NCI-H460 (cell line): Measurements from ENCODE around the gene LAMC2. TPM values are rescaled to one million over a fixed set of nuclear protein-coding genes. Genes with fewer than 3 reads are reported as not detected.
"Not testable (repeated sequence)": the region's sequence is repeated elsewhere in the genome, so short reads cannot be mapped to it uniquely, and the experiment has no call there.

Source experiments
- DNase-seq: peaks from one replicate; pipeline ENCODE4 v3.0.0-alpha.2; 2016; ENCODE audit warnings: low read depth; ENCODE audit errors: extremely low read depth
- polyA plus RNA-seq: library from polyadenylated mRNA; depleted of rRNA; stranded (reverse); fragments of >200 nt; gene quantifications from 2 replicates; pipeline ENCODE4 v1.2.3, GENCODE V29; 2014; cell fraction: nucleus; rRNA removed
- total RNA-seq: library from RNA; depleted of rRNA; stranded (reverse); fragments of >200 nt; shearing (Covaris generic); gene quantifications from 2 replicates; pipeline ENCODE4 v1.2.3, GENCODE V29; 2014; rRNA removed

Gene LAMC2
- 2.1 and 3.2 TPM in 2 replicates for total RNA-seq
- 5.2 and 9.0 TPM in 2 replicates for polyA plus RNA-seq

- no peak for DNase-seq
Measured at GRCh38 chr1:183185941-183186490, at the start of gene LAMC2. LAMC2 (plus strand) TSS chr1:183186264; CDS start chr1:183186353, 89 bp downstream.

DNA sequence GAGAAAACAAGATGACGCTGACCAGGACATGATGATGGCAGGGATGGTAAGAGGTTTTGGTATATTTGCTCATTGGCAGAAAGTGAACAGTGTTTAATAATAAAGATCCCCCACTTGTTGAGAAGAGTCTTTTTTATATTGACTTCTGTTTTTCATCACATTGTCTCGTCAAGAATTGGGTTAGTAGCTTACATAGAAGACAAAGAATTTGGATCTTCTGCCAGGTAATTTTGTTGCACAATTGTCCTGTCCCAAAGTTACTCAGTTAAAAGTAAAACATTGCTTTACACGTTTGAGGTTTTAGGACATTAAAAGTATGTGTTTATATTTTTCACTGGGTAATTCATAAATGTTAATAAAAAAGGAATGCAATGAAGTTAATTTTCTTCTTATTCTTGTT lies 48.3 kb upstream of the LAMC2 start:
- no peak for DNase-seq

GRCh38 chr1:183138301-183138700 lies 47.8 kb upstream of the LAMC2 start:
- no peak for DNase-seq

- DNase-seq = peak; percentile 25
Measured at GRCh38 chr1:183139281-183139942, 46.7 kb upstream of the LAMC2 start.

GRCh38 chr1:183140633-183141032 lies 45.4 kb upstream of the LAMC2 start:
- no peak for DNase-seq

DNA sequence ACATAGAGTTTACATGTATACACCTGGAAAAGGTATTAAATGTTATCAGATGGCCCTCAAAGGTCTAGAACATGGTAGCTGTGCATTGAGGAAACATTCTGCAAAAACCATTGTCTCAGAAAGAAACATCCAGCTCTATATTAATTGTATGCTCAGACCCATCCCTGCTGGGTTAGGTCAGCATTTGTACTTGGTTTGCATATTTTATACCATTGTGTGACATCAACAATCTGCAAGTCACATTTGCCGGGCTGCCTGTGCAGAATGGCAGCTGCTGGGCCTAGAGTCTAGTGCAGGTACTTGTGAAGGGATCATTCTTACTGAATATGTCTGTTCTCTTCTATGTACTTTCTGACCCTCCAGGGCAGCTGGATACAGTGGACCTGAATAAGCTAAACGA lies 43.9 kb upstream of the LAMC2 start:
- DNase-seq = no peak

DNA sequence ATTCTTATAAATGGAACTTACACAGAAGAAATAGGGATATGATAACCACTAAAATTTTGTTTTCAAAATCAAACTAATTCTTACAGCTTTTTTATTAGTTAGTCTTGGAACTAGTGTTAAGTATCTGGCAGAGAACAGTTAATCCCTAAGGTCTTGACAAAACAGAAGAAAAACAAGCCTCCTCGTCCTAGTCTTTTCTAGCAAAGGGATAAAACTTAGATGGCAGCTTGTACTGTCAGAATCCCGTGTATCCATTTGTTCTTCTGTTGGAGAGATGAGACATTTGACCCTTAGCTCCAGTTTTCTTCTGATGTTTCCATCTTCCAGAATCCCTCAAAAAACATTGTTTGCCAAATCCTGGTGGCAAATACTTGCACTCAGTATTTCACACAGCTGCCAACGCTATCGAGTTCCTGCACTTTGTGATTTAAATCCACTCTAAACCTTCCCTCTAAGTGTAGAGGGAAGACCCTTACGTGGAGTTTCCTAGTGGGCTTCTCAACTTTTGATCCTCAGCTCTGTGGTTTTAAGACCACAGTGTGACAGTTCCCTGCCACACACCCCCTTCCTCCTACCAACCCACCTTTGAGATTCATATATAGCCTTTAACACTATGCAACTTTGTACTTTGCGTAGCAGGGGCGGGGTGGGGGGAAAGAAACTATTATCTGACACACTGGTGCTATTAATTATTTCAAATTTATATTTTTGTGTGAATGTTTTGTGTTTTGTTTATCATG lies 42.3 kb upstream of the LAMC2 start:
- no peak for DNase-seq

- no peak for DNase-seq
Measured at GRCh38 chr1:183144752-183145151, 41.3 kb upstream of the LAMC2 start.

- DNase-seq = no peak
Measured at GRCh38 chr1:183147735-183148134, 38.3 kb upstream of the LAMC2 start.

- no peak for DNase-seq
Measured at GRCh38 chr1:183148599-183148998, 37.5 kb upstream of the LAMC2 start.

GRCh38 chr1:183149273-183149672 lies 36.8 kb upstream of the LAMC2 start:
- DNase-seq = no peak

- DNase-seq = not testable (repeated sequence)
Measured at GRCh38 chr1:183150032-183150431, 36.0 kb upstream of the LAMC2 start.

DNA sequence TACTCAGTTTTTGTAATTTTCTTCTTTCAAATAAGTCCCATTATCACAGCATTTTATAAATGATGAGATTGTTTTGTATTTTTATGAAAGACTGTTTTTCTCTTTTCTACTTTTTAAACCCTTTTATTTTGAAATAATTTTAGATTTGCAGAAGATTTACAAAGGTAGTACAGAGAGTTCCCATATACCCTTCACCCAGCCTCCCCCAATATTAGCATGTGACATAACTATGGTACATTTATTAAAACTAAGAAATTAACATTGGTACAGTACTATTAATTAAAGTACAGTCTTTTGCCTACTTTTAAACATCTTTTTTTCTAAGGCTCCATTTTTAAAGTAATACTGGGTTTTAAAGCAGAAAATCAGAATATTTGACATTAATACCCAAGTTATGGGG lies 35.6 kb upstream of the LAMC2 start:
- DNase-seq = no peak

- no peak for DNase-seq
Measured at GRCh38 chr1:183152180-183152579, 33.9 kb upstream of the LAMC2 start.

- no peak for DNase-seq
Measured at GRCh38 chr1:183155939-183156338, 30.1 kb upstream of the LAMC2 start.

DNA sequence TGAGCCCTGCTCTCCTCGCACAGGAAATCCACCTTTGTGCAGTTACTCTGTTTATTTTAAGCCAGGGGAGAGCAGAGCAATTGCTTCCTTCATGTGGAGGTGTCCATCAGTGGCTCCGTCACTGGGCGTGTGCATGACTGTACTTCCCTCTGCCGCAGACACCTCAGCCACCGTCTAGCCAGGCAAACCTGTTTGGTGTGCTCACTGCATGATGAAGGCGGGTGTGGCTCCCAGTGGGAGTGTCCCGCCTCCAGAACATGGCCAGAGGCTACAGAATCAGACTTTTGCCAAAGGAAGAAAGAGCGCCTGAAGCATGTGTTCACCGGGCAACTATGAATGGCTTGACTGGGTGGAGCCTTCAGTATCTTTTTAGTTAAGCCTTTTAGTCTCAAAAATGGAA lies 26.1 kb upstream of the LAMC2 start:
- peak; percentile 56 for DNase-seq

DNA sequence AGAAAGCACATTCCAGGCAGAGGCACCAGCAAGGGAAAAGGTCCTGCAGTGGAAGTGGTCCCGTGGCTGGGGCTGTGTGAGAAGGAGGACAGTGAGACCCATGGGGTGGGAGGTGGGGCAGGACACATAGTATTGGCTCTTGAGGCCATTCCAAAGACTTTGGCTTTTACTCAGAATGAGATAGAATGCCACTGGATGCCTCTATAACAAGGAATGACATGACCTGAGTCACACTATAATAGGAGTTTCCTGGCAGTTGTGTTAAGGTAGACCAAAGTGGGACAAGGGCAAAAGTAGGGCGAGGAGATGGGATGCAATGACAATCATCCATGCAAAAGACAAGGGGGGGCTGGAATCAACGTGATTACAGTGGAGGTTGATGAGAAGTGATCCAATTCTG lies 24.7 kb upstream of the LAMC2 start:
- no peak for DNase-seq

DNA sequence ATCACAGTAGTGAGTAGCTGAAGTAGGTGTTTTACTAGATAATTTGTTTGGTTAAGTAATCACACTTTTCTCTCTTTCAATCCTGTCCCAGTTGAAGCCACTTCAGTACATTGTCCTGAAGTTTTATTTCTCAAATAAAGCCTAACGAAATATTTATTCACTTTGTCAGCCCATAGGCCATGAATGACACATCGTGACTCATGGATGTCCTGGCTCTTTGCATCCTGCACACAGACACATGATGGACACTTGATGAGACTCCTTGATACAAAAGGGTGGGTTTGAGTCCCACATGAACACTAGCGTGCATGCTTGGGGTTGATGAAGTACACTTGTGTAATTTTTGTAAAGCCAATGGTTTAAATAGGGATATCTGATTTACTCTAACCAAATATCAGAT lies 22.7 kb upstream of the LAMC2 start:
- DNase-seq = peak; percentile 74

DNA sequence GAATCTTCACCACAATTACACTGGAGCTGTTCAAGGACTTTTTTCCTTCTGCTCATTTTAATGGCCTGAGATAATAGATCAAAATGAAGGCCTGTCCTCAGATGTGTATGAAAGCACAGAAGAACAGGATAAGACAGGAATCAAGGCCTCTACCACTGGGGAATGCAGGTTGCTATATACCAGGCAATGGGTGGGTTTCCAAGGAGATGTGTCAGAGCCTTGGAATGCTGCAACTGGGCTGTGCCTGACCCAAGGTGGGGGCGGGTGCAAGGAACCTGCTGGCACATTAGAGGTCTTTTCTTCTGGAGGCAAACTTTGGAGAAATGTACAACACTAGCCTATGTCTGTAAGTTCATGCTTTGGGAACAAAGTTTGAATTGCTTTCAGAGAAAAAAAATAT lies 21.7 kb upstream of the LAMC2 start:
- DNase-seq = peak; percentile 30

DNA sequence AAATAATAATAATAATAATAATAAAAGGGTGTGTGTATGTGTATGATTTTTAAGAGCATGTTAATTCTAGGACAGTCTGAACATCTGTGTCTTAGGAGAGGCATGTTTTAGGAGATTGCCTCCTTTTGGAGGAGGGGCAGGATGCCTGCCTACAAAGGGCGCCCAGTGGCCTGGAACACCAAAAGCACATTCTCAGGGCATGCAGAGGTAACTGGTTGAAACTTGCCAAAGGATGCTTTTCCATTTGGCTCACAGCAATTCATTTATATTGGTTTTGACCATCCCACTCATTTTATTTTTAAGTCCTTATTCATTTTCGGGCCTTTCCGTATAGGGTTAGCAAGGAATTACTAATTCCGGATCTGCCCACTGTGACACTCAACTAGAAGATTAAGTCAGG lies 21.1 kb upstream of the LAMC2 start:
- DNase-seq = no peak

- no peak for DNase-seq
Measured at GRCh38 chr1:183165456-183165855, 20.6 kb upstream of the LAMC2 start.

DNA sequence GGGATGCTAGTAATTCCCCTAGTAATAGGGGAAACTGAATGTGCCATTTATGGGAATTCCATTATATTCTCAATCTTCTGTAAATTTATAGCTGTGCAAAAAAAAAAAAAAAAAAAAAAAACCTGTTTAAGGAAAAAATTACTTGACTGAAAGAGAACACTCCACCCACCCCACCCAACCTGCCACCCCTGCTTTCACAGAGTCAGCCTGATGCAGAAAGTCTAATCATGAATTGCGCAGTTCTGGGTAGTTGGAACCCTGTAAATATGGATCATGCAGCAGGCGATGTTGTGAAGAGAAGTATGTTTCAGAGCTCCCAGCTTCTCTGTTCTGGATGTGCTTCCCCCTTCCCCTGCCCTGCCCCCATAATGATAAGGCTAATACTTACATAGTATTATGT lies 19.6 kb upstream of the LAMC2 start:
- no peak for DNase-seq
